Keratinocyte (primary cell): ENCODE results near the gene RARS2. TPM values are rescaled to one million over a fixed set of nuclear protein-coding genes. Genes with fewer than 3 reads are reported as not detected.

ENCODE experiments used
- DNase-seq: peaks from one replicate; pipeline ENCODE4 v3.0.0-alpha.2; 2011; ENCODE audit warnings: low read depth, missing footprints, low spot score
- FAIRE-seq: peaks from 2 replicates; lab custom pipeline; 2011; peaks lifted over from hg19 to GRCh38; lab: Jason Lieb, UNC
- H2AFZ ChIP-seq: 2 replicates; pipeline ENCODE4 v1.6.0; 2012; ENCODE audit warnings: low read length, control low read depth, inconsistent platforms; ENCODE audit not compliant: control insufficient read depth
- H3K27ac ChIP-seq: 2 replicates; pipeline ENCODE4 v1.5.1; 2011; ENCODE audit warnings: low read length; ENCODE audit not compliant: control insufficient read depth, insufficient read depth
- H3K27me3 ChIP-seq: 3 replicates; pipeline ENCODE4 v1.6.0; 2011; ENCODE audit warnings: low read length; ENCODE audit not compliant: control insufficient read depth, insufficient read depth; ENCODE audit errors: extremely low read depth
- H3K36me3 ChIP-seq, 2 experiments: 2 replicates in 1 of 2; 3 replicates in 1 of 2; pipeline ENCODE4 v1.5.1; 2011; ENCODE audit warnings: low read length in 2 of 2, mild to moderate bottlenecking in 1 of 2; ENCODE audit not compliant: control insufficient read depth in 2 of 2, insufficient read depth in 2 of 2; ENCODE audit errors: extremely low read depth in 1 of 2
- H3K4me1 ChIP-seq: 3 replicates; pipeline ENCODE4 v1.5.1; 2011; ENCODE audit warnings: low read length; ENCODE audit not compliant: control insufficient read depth, insufficient read depth; ENCODE audit errors: extremely low read depth
- H3K4me2 ChIP-seq: 3 replicates; pipeline ENCODE4 v1.6.0; 2011; ENCODE audit warnings: low read depth, low read length; ENCODE audit not compliant: control insufficient read depth, insufficient read depth; ENCODE audit errors: extremely low read depth
- H3K4me3 ChIP-seq, 3 experiments: fragments of 200-600 bp in 1 of 3; sonication (generic) in 1 of 3; 2 replicates in 2 of 3; 3 replicates in 1 of 3; pipeline ENCODE4 v1.5.1; 2011 to 2016; ENCODE audit warnings: low read length in 3 of 3, mild to moderate bottlenecking in 3 of 3, control low read depth in 2 of 3, inconsistent platforms in 1 of 3, low read depth in 1 of 3, mixed read lengths in 1 of 3, mixed run types in 1 of 3, moderate library complexity in 1 of 3; ENCODE audit not compliant: control insufficient read depth in 2 of 3, insufficient read depth in 2 of 3; ENCODE audit errors: extremely low read depth in 1 of 3
- H3K79me2 ChIP-seq: 2 replicates; pipeline ENCODE4 v1.6.0; 2012; ENCODE audit warnings: low read length; ENCODE audit not compliant: control insufficient read depth, insufficient read depth
- H3K9ac ChIP-seq: 3 replicates; pipeline ENCODE4 v1.6.0; 2011; ENCODE audit warnings: low read length; ENCODE audit not compliant: control insufficient read depth, insufficient read depth; ENCODE audit errors: extremely low read depth
- H3K9me1 ChIP-seq: 3 replicates; pipeline ENCODE4 v1.6.0; 2011; ENCODE audit warnings: low read length; ENCODE audit not compliant: control insufficient read depth, insufficient read depth; ENCODE audit errors: extremely low read depth
- H3K9me3 ChIP-seq: 2 replicates; pipeline ENCODE4 v1.5.1; 2012; ENCODE audit warnings: low read depth, low read length; ENCODE audit not compliant: control insufficient read depth
- H4K20me1 ChIP-seq: 3 replicates; pipeline ENCODE4 v1.6.0; 2011; ENCODE audit warnings: low read length; ENCODE audit not compliant: control insufficient read depth, insufficient read depth; ENCODE audit errors: extremely low read depth
- EZH2 ChIP-seq: IDR thresholded peaks from one replicate; pipeline ENCODE4 v1.6.1; 2012; ENCODE audit warnings: inconsistent platforms, mild to moderate bottlenecking, low read length, moderate library complexity
- dilution Hi-C: fragments of 300-500 bp; cut with MboI; formaldehyde crosslinking; loops from one replicate; pipeline ENCODE4 v1.7.0; 2020; ENCODE audit warnings: low sequenced_read_pairs; ENCODE audit not compliant: extremely low pct_ligation_motif_present
- polyA plus RNA-seq, 5 experiments: library from polyadenylated mRNA; depleted of rRNA in 3 of 5; stranded (reverse) in 3 of 5; stranded (forward) in 1 of 5; unstranded in 1 of 5; fragments of >200 nt; gene quantifications; 1 replicate in 1 of 5; 2 replicates in 3 of 5; 3 replicates in 1 of 5; pipeline versions ENCODE4 v1.2.1 to v1.2.3, GENCODE V29; 2011 to 2012; ENCODE audit warnings: missing spikeins in 2 of 5, low read depth in 1 of 5, low replicate concordance in 1 of 5
- TF ChIP-seq, protein P1 (sequence below), 3 experiments: IDR thresholded peaks in 1 of 3; conservative IDR thresholded peaks in 1 of 3; optimal IDR thresholded peaks in 1 of 3; 2 replicates in 2 of 3; 3 replicates in 1 of 3; pipeline versions ENCODE3 to v1.5.1; 2011; ENCODE audit warnings: low read length in 3 of 3, mild to moderate bottlenecking in 3 of 3, moderate library complexity in 2 of 3, control low read depth in 1 of 3, inconsistent platforms in 1 of 3; ENCODE audit not compliant: insufficient read depth in 2 of 3; ENCODE audit errors: extremely low read depth in 1 of 3

Gene RARS2
- polyA plus RNA-seq, 1 donor (not counting 4 experiments of a cell fraction or from before 2014, with no cell fraction given): 20.3 TPM

DNA sequence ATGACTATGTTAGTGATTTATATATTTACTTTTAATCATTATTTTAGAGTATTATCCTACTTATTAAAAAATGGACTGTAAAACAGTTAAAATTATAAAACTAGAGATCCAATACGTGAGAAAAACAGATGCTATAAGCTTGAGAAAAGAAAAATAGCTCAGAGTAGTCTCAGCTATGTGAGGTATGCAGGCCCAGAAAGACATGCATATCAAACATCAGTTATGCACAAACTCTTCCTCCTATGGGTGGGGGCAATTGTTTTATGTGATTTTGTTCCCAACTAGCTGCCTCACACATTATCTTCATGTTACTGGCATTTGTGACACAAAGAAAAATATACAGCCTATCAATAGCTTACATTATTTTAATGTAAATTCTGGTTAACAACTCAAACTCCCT lies 28.8 kb downstream of the RARS2 start:
- H4K20me1 ChIP-seq: no peaks in the 10 kb centered on the region
- no peak overlapping the region for H3K4me2 ChIP-seq
- H3K9ac ChIP-seq: no peak overlapping the region
- no peaks in the 10 kb centered on the region for H3K9me3 ChIP-seq
- H3K9me1 ChIP-seq: no peaks in the 10 kb centered on the region
- H3K79me2 ChIP-seq: no peaks in the 10 kb centered on the region
- no peak for FAIRE-seq
- dilution Hi-C loops: no loop called here
- H2AFZ ChIP-seq: no peak overlapping the region
- peaks cover 5 to 6% of the 10 kb centered on the region in 2 experiments for H3K36me3 ChIP-seq
- H3K27me3 ChIP-seq: no peaks in the 10 kb centered on the region
- no peak for DNase-seq
- no peaks in the 10 kb centered on the region for H3K4me1 ChIP-seq
- no peak overlapping the region for H3K4me3 ChIP-seq
- TF ChIP-seq EZH2: no peak
- H3K27ac ChIP-seq: no peak overlapping the region

DNA sequence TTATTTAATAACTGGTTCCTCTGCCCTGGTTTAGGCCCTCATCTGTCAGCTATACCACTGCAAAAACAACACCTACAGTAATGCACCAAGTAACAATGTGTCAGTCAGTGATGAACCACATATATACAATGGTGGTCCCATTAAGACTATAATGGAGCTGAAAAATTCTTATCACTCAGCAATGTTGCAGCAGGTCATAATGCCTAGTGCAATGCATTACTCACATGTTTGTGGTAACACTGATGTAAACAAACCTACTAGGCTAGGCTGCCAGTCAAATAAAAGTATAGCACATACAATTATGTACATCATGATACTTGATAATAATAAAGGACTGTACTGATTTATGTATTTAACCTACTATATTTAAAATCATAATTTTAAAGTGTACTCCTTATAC lies 31.3 kb downstream of the RARS2 start:
- Histone ChIP-seq H3K27ac (no peak overlapping the region), H3K27me3 (no peaks in the 10 kb centered on the region), H4K20me1 (no peaks in the 10 kb centered on the region), H3K36me3 (peaks cover 9 to 12% of the 10 kb centered on the region in 2 experiments), H3K9me3 (no peaks in the 10 kb centered on the region), H3K9ac (no peak overlapping the region), H2AFZ (no peak overlapping the region), H3K4me1 (no peaks in the 10 kb centered on the region), H3K4me2 (no peak overlapping the region), H3K9me1 (no peaks in the 10 kb centered on the region), H3K79me2 (no peaks in the 10 kb centered on the region), H3K4me3 (no peak overlapping the region)
- dilution Hi-C loops: no loop called here
- TF ChIP-seq, protein P1, sequence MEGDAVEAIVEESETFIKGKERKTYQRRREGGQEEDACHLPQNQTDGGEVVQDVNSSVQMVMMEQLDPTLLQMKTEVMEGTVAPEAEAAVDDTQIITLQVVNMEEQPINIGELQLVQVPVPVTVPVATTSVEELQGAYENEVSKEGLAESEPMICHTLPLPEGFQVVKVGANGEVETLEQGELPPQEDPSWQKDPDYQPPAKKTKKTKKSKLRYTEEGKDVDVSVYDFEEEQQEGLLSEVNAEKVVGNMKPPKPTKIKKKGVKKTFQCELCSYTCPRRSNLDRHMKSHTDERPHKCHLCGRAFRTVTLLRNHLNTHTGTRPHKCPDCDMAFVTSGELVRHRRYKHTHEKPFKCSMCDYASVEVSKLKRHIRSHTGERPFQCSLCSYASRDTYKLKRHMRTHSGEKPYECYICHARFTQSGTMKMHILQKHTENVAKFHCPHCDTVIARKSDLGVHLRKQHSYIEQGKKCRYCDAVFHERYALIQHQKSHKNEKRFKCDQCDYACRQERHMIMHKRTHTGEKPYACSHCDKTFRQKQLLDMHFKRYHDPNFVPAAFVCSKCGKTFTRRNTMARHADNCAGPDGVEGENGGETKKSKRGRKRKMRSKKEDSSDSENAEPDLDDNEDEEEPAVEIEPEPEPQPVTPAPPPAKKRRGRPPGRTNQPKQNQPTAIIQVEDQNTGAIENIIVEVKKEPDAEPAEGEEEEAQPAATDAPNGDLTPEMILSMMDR (optimal IDR thresholded peaks at IDR 0.05 in 1 of 3, IDR thresholded peaks at IDR 0.05 in 1 of 3, conservative IDR thresholded peaks at IDR 0.05 in 1 of 3; ENCODE audit: extremely low read depth in 1 of 3, insufficient read depth in 2 of 3, low read length in 3 of 3): no peak
- TF ChIP-seq EZH2: no peak
- no peak for FAIRE-seq
- DNase-seq: no peak

DNA sequence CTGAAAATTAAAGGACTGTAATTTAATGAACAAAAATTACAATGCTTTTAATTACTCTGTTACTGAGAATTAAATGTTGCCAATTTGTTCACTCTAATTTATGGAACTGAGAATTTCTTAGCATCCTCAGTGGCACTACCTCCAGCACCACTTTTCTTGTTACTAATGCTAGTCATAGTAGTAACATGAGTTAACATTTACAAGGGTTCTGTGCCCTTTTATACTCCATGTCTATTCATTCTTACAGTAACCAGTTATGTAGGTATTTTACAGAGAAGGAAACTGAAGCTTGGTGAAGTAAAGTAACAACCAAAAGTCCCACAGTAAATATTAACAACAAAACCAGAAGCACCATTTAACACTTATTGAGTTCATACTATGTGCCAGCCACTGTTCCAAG lies 34.3 kb downstream of the RARS2 start:
- peaks cover 4 to 14% of the 10 kb centered on the region in 2 experiments for H3K36me3 ChIP-seq
- no peaks in the 10 kb centered on the region for H4K20me1 ChIP-seq
- H3K27ac ChIP-seq: no peak overlapping the region
- H3K4me3 ChIP-seq: no peak overlapping the region
- TF ChIP-seq, protein P1 (optimal IDR thresholded peaks at IDR 0.05 in 1 of 3, IDR thresholded peaks at IDR 0.05 in 1 of 3, conservative IDR thresholded peaks at IDR 0.05 in 1 of 3; ENCODE audit: extremely low read depth in 1 of 3, insufficient read depth in 2 of 3, low read length in 3 of 3): no peak
- TF ChIP-seq EZH2: no peak
- H3K79me2 ChIP-seq: no peaks in the 10 kb centered on the region
- no peak overlapping the region for H2AFZ ChIP-seq
- no peaks in the 10 kb centered on the region for H3K4me1 ChIP-seq
- no peaks in the 10 kb centered on the region for H3K9me3 ChIP-seq
- H3K4me2 ChIP-seq: no peak overlapping the region
- dilution Hi-C loops: no loop called here
- H3K27me3 ChIP-seq: no peaks in the 10 kb centered on the region
- FAIRE-seq: no peak
- no peaks in the 10 kb centered on the region for H3K9me1 ChIP-seq
- H3K9ac ChIP-seq: no peak overlapping the region
- no peak for DNase-seq
